ENCODE data around the gene TANGO2. TPM values are rescaled to one million over a fixed set of nuclear protein-coding genes. Genes with fewer than 3 reads are reported as not detected.

Gene TANGO2
- total and polyA plus RNA-seq, 2 of the 8 experiments (the other 6 are each of a cell fraction or from before 2014, with no cell fraction given) = 10.1 to 18.4 TPM

DNA sequence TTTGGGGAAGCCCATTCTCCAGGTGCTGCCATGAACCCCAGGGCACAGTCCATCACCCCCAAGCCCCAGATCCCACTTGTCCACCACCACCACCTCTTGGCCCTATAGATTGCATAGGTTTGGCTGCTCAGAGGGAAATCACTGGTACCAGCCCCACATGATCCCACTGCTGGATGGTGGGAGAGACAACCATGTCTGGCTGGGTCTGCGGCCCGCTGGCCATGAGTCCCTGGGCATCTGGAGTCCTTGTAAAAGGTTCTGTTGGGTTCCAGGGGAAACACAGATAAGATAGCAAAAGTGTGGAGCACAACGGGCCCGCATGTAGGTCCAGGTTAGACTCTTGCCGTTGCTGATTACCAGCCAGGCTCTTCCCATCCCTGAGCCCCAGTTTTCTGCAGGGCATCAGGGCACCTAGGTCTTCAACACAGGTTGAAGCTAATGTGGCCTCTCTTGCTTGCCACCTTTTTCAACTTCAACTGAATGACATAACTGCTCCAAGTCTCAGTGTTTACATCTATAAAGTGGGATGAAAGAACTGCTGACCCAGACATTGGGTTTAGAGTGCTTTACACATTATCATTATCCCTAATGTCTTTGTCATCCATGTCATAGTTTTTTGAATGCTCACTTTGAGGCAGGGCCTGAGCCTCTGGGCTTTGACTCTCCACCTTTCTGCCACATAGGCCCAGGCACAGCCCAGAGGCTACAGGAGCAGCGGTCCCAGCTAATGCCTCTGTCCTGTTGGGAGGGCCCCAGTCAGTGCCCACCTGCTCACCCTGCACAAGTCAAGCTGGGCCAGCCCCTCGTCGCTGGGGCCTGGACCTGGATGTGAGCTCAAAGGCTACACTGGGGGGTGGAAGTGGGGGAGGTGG lies 1.0 kb upstream of the TANGO2 start (continued):
- no peak for TF ChIP-seq NANOG (IDR thresholded peaks at IDR 0.05; ENCODE audit: insufficient read depth, low read depth, low read length, poor library complexity, severe bottlenecking)

All from H1 (cell line).